ENCODE measurements around the gene GPRIN3.

The GPRIN3 gene

GRCh38 chr4:89289312-89289711 is 18.3 kb downstream of the GPRIN3 start:
- DNase-seq (ENCODE audit: low read depth): no peak

- no peak for DNase-seq (ENCODE audit: low read depth)
Observed at GRCh38 chr4:89288430-89288829, 19.2 kb downstream of the GPRIN3 start.

GRCh38 chr4:89287945-89288344 is 19.7 kb downstream of the GPRIN3 start:
- DNase-seq (ENCODE audit: low read depth): no peak

- DNase-seq (ENCODE audit: low read depth): no peak
Observed at GRCh38 chr4:89285745-89286144, 21.9 kb downstream of the GPRIN3 start.

GRCh38 chr4:89284828-89285227 is 22.8 kb downstream of the GPRIN3 start:
- DNase-seq (ENCODE audit: low read depth): no peak

GRCh38 chr4:89284020-89284424 is 23.6 kb downstream of the GPRIN3 start:
- no peak for DNase-seq (ENCODE audit: low read depth)

- no peak for DNase-seq (ENCODE audit: low read depth)
Observed at GRCh38 chr4:89283226-89284009, 24.2 kb downstream of the GPRIN3 start.

- no peak for DNase-seq (ENCODE audit: low read depth)
Observed at GRCh38 chr4:89279385-89279784, 28.2 kb downstream of the GPRIN3 start.

- DNase-seq (ENCODE audit: low read depth): no peak
Observed at GRCh38 chr4:89277412-89277811, 30.2 kb downstream of the GPRIN3 start.

- no peak for DNase-seq (ENCODE audit: low read depth)
Observed at GRCh38 chr4:89276296-89276695, 31.3 kb downstream of the GPRIN3 start.

- no peak for DNase-seq (ENCODE audit: low read depth)
Observed at GRCh38 chr4:89275587-89275986, 32.0 kb downstream of the GPRIN3 start.

GRCh38 chr4:89273741-89274141 is 33.9 kb downstream of the GPRIN3 start:
- DNase-seq (ENCODE audit: low read depth): no peak

- no peak for DNase-seq (ENCODE audit: low read depth)
Observed at GRCh38 chr4:89270792-89271191, 36.8 kb downstream of the GPRIN3 start.

- DNase-seq (ENCODE audit: low read depth): no peak
Observed at GRCh38 chr4:89269121-89269666, 38.4 kb downstream of the GPRIN3 start.

- DNase-seq (ENCODE audit: low read depth): no peak
Observed at GRCh38 chr4:89268679-89269078, 38.9 kb downstream of the GPRIN3 start.

GRCh38 chr4:89267846-89268245 is 39.8 kb downstream of the GPRIN3 start:
- DNase-seq (ENCODE audit: low read depth): no peak

GRCh38 chr4:89267392-89267791 is 40.2 kb downstream of the GPRIN3 start:
- DNase-seq (ENCODE audit: low read depth): no peak

GRCh38 chr4:89266128-89266527 is 41.5 kb downstream of the GPRIN3 start:
- DNase-seq (ENCODE audit: low read depth): no peak

GRCh38 chr4:89263265-89263664 is 44.3 kb downstream of the GPRIN3 start:
- DNase-seq (ENCODE audit: low read depth): no peak

GRCh38 chr4:89259301-89260028 is 48.1 kb downstream of the GPRIN3 start:
- DNase-seq (ENCODE audit: low read depth): no peak

GRCh38 chr4:89258506-89258905 is 49.1 kb downstream of the GPRIN3 start:
- no peak for DNase-seq (ENCODE audit: low read depth)

GRCh38 chr4:89257376-89257775 is 50.2 kb downstream of the GPRIN3 start:
- no peak for DNase-seq (ENCODE audit: low read depth)

- no peak for DNase-seq (ENCODE audit: low read depth)
Observed at GRCh38 chr4:89256203-89256800, 51.3 kb downstream of the GPRIN3 start.
